ENCODE data around the gene DSG3.

- no peak for TF ChIP-seq TBP (CRISPR knock-in tag; IDR thresholded peaks at IDR 0.05)
- TF ChIP-seq ZNF142 (CRISPR knock-in tag; IDR thresholded peaks at IDR 0.05), result no peak
- TF ChIP-seq MYPOP (CRISPR knock-in tag; IDR thresholded peaks at IDR 0.05), result no peak
- no peak for TF ChIP-seq HCFC1 (IDR thresholded peaks at IDR 0.05; ENCODE audit: low read depth, low read length)
- no peak for TF ChIP-seq CBX5 (CRISPR knock-in tag; IDR thresholded peaks at IDR 0.05; ENCODE audit: borderline replicate concordance)
- no peak for TF ChIP-seq ZBTB21 (CRISPR knock-in tag; IDR thresholded peaks at IDR 0.05)
- no peak for TF ChIP-seq REST (IDR thresholded peaks at IDR 0.05; ENCODE audit: borderline replicate concordance in 1 of 2, low read depth in 1 of 2, low read length in 2 of 2)
- peak; percentile 69; the same call in 1 of the 2 replicates for TF ChIP-seq CTCF (CRISPR knock-in tag; IDR thresholded peaks at IDR 0.05)
- no peak for TF ChIP-seq ZNF576 (CRISPR knock-in tag; IDR thresholded peaks at IDR 0.05)
- no peak for TF ChIP-seq SUZ12 (IDR thresholded peaks at IDR 0.05; ENCODE audit: low read depth, low read length)
- TF ChIP-seq FOSL1 (CRISPR knock-in tag; IDR thresholded peaks at IDR 0.05; ENCODE audit: borderline replicate concordance), result no peak
- no peak for TF ChIP-seq EZH2 (conservative IDR thresholded peaks at IDR 0.05; ENCODE audit: low read depth, low read length)
- no peak for TF ChIP-seq POLR2AphosphoS5 (IDR thresholded peaks at IDR 0.05; ENCODE audit: low read depth, low read length)
These were observed 49.9 kb downstream of the DSG3 start for GRCh38 chr18:31497404-31497835.
